ENCODE data around the gene PDGFA. TPM values are rescaled to one million over a fixed set of nuclear protein-coding genes. Genes with fewer than 3 reads are reported as not detected.
A peak's percentile ranks its signal among the peaks of the same experiment; 100 is the strongest.

Gene PDGFA
- total and polyA plus RNA-seq, 2 donors from 2014 or later = 14.1 to 53.0 TPM

DNA sequence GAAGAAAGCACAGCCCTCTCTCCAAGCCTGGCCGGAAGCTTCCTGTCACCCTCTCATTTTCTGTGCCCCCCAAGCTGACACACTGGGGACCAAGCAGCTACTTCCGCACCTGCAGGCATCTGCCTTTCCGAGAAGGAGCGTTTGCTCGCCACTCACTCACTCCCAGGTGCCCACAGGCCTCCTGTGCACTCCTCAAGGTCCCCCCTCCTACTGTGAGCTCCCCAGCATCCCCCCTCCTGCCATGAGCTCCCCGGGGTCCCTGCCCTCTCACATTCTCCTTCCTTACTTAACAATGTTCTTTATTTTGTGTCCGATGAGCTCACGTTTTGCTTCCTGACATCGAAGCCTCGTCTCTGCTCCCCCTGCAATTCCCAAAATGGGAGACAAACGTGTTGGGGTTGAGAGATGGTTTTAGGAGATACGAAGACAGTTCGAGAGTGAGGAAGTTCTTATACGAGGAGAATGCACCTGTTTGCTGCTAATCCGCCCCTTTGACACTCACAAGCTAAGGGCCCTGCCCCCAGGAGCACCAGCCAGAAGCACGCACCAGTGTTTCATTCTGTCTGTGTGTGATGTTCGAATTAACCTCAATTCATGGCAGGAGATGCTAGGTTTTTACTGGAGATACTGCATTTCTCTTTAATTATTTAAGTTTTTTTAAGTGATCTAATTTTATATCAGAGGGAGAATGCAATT, 70.2 kb downstream of the PDGFA start:
- Histone ChIP-seq H3K27me3 (ENCODE audit: control insufficient read depth, insufficient read depth, low read length) (no peaks in the 10 kb centered on the region), H3K27ac (ENCODE audit: low read depth in 2 of 2, low read length in 2 of 2) (no peak overlapping the region), H3K36me3 (ENCODE audit: control insufficient read depth in 2 of 3, insufficient read depth in 3 of 3, low read length in 3 of 3) (no peaks in the 10 kb centered on the region), H3K9me3 (ENCODE audit: control insufficient read depth in 2 of 3, insufficient read depth in 1 of 3, low read length in 3 of 3) (no peaks in the 10 kb centered on the region), H3K9ac (ENCODE audit: low read length in 3 of 3) (no peak overlapping the region), H3K4me1 (ENCODE audit: control insufficient read depth in 2 of 3, insufficient read depth in 2 of 3, low read depth in 1 of 3, low read length in 3 of 3) (peaks cover 0 to 6% (median 0%) of the 10 kb centered on the region in 3 donors), H3K4me3 (ENCODE audit: low read length in 3 of 3) (no peak overlapping the region)
- TF ChIP-seq, protein P1, sequence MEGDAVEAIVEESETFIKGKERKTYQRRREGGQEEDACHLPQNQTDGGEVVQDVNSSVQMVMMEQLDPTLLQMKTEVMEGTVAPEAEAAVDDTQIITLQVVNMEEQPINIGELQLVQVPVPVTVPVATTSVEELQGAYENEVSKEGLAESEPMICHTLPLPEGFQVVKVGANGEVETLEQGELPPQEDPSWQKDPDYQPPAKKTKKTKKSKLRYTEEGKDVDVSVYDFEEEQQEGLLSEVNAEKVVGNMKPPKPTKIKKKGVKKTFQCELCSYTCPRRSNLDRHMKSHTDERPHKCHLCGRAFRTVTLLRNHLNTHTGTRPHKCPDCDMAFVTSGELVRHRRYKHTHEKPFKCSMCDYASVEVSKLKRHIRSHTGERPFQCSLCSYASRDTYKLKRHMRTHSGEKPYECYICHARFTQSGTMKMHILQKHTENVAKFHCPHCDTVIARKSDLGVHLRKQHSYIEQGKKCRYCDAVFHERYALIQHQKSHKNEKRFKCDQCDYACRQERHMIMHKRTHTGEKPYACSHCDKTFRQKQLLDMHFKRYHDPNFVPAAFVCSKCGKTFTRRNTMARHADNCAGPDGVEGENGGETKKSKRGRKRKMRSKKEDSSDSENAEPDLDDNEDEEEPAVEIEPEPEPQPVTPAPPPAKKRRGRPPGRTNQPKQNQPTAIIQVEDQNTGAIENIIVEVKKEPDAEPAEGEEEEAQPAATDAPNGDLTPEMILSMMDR (IDR thresholded peaks at IDR 0.05; ENCODE audit: borderline replicate concordance, extremely low read depth, insufficient read depth) = no peak
- no peak for FAIRE-seq
- peak in 1 of 5 donors; percentile 31 for DNase-seq
- intact Hi-C loops (cut with DNase I) = no loop called here

DNA sequence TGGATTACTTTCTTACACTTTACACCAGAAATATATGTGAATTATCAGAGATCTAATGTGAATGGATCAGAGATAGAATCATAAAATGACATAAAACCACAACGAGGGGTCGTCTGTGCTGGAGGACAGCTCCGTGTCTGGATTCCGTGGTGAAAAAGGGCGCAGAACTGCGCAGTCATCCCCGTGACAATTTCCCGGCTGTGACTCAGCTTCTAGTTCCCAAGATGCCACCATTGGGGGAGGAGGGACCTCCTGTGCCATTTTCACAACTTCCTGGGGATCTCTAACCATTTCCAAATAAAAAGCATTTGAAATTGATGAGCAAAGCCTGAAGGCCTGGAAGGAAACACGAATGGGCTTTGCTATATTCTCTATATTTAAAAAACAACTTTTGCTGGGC, 72.1 kb downstream of the PDGFA start:
- TF ChIP-seq, protein P1 (IDR thresholded peaks at IDR 0.05; ENCODE audit: borderline replicate concordance, extremely low read depth, insufficient read depth) = no peak
- Histone ChIP-seq H3K9me3 (ENCODE audit: control insufficient read depth in 2 of 3, insufficient read depth in 1 of 3, low read length in 3 of 3) (peaks cover 0 to 3% (median 0%) of the 10 kb centered on the region in 3 donors), H3K4me3 (ENCODE audit: low read length in 3 of 3) (no peak overlapping the region), H3K36me3 (ENCODE audit: control insufficient read depth in 2 of 3, insufficient read depth in 3 of 3, low read length in 3 of 3) (no peaks in the 10 kb centered on the region), H3K27ac (ENCODE audit: low read depth in 2 of 2, low read length in 2 of 2) (no peak overlapping the region), H3K9ac (ENCODE audit: low read length in 3 of 3) (no peak overlapping the region), H3K4me1 (ENCODE audit: control insufficient read depth in 2 of 3, insufficient read depth in 2 of 3, low read depth in 1 of 3, low read length in 3 of 3) (peaks cover 0 to 3% (median 0%) of the 10 kb centered on the region in 3 donors), H3K27me3 (ENCODE audit: control insufficient read depth, insufficient read depth, low read length) (no peaks in the 10 kb centered on the region)
- FAIRE-seq (no peak), DNase-seq (peak in 1 of 5 donors; percentile 2)
- intact Hi-C loops (cut with DNase I) = no loop called here

Other genes with a start within 250 kb of the PDGFA start
- not detected for gene FOXL3, start 229.7 kb downstream of the PDGFA start, total RNA-seq
- gene FOXL3, start 229.7 kb downstream of the PDGFA start, polyA plus RNA-seq (ENCODE audit: insufficient read depth, low read depth, low replicate concordance) = not detected
- 29.7 TPM for gene DNAAF5, start 206.9 kb upstream of the PDGFA start, total RNA-seq
- gene DNAAF5, start 206.9 kb upstream of the PDGFA start, polyA plus RNA-seq (ENCODE audit: insufficient read depth, low read depth, low replicate concordance) = 11.6 TPM
- gene PRKAR1B, start 207.4 kb upstream of the PDGFA start, total RNA-seq = 15.9 TPM
- gene PRKAR1B, start 207.4 kb upstream of the PDGFA start, polyA plus RNA-seq (ENCODE audit: insufficient read depth, low read depth, low replicate concordance) = 21.4 TPM